ENCODE measurements around the gene RGS4. TPM values are rescaled to one million over a fixed set of nuclear protein-coding genes. Genes with fewer than 3 reads are reported as not detected.

The RGS4 gene
- total and polyA plus RNA-seq, 4 donors, result 0.43 to 6.4 (median 1.2) TPM

DNA sequence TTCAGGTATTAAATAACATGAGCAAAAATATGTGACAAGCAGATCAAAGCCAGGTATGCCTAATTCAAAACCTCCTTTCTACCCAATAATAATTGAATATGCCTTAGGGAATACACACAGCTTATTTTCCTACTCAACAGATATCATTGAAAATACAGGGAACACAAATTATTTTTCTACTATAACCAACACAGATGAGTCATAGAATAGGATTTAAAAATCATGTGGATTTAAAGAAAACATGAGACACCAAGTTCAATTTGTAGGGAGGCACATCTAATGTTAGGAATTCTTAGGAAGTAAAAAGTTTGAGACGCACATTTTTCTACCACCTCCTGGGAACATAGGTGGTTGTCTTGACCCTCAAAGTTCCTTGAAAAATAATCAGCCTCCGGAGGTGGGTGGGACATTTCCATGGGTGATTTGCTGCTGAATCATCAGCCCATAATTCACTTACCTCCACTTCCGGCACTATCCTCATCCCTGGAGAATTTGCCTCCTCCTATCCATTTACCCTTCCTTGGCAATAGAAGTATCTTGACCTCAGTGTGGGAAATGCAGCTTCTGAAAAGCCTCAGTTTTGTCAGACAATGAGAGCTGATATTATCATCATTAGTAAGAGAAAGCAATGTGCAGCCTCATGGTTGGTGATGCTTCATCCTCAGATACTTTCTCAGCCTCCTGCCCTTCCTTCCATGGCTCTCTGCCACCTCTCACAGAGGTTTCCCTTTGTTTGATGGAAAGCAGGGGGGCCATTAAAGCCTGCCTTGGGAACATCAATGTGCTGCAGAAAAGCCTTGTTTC, 33.5 kb upstream of the RGS4 start:
- no peak overlapping the region for H3K4me3 ChIP-seq
- no peaks in the 10 kb centered on the region for H3K4me1 ChIP-seq (ENCODE audit: control insufficient read depth in 5 of 5, insufficient read depth in 5 of 5, low read length in 5 of 5)
- no peaks in the 10 kb centered on the region for H3K36me3 ChIP-seq (ENCODE audit: control insufficient read depth in 4 of 4, insufficient read depth in 4 of 4, low read length in 4 of 4)
- peaks cover 0 to 2% (median 0%) of the 10 kb centered on the region in 3 donors for H3K27me3 ChIP-seq (ENCODE audit: control insufficient read depth in 3 of 3, insufficient read depth in 3 of 3, low read length in 2 of 3)
- no peak overlapping the region for H3K9ac ChIP-seq (ENCODE audit: insufficient read depth in 1 of 2, low read length in 2 of 2)
- no peaks in the 10 kb centered on the region for H3K9me3 ChIP-seq (ENCODE audit: control insufficient read depth in 4 of 4, insufficient read depth in 3 of 4, low read length in 3 of 4)
- WGBS, 2 donors, result 72 to 84% methylated on average over 3 of the region's 3 CpGs
- no peak for ATAC-seq (ENCODE audit: insufficient read depth, low FRiP score)
- TF ChIP-seq, protein P1, sequence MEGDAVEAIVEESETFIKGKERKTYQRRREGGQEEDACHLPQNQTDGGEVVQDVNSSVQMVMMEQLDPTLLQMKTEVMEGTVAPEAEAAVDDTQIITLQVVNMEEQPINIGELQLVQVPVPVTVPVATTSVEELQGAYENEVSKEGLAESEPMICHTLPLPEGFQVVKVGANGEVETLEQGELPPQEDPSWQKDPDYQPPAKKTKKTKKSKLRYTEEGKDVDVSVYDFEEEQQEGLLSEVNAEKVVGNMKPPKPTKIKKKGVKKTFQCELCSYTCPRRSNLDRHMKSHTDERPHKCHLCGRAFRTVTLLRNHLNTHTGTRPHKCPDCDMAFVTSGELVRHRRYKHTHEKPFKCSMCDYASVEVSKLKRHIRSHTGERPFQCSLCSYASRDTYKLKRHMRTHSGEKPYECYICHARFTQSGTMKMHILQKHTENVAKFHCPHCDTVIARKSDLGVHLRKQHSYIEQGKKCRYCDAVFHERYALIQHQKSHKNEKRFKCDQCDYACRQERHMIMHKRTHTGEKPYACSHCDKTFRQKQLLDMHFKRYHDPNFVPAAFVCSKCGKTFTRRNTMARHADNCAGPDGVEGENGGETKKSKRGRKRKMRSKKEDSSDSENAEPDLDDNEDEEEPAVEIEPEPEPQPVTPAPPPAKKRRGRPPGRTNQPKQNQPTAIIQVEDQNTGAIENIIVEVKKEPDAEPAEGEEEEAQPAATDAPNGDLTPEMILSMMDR (IDR thresholded peaks at IDR 0.05; ENCODE audit: control extremely low read depth, extremely low read depth), result no peak
- no peak overlapping the region for H3K27ac ChIP-seq (ENCODE audit: low read depth in 1 of 2, low read length in 1 of 2)
- no peak for DNase-seq

DNA sequence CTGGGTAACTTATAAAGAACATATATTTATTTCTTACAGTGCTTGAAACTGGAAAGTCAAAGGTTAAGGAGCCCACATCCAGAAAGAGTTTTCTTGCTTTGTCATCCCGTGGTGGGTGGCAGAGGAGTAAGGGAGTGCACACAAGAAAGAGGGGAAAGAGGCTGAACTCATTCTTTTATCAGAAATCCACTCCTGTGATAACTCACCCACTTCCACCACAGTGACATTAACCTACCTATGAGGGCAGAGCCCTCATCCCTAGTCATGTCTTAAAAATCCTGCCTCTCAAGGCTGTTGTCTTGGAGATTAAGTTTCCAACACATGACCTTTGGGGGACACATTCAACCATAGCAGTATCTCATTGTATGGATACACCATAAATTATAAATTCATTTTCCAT, 32.5 kb upstream of the RGS4 start:
- H3K27ac ChIP-seq (ENCODE audit: low read depth in 1 of 2, low read length in 1 of 2), result no peak overlapping the region
- 41 to 48% methylated on average over 1 of the region's 1 CpG for WGBS, 2 donors
- ATAC-seq (ENCODE audit: insufficient read depth, low FRiP score), result no peak
- TF ChIP-seq, protein P1 (IDR thresholded peaks at IDR 0.05; ENCODE audit: control extremely low read depth, extremely low read depth), result no peak
- H3K4me1 ChIP-seq (ENCODE audit: control insufficient read depth in 5 of 5, insufficient read depth in 5 of 5, low read length in 5 of 5), result no peaks in the 10 kb centered on the region
- DNase-seq, result no peak
- no peak overlapping the region for H3K4me3 ChIP-seq
- H3K27me3 ChIP-seq (ENCODE audit: control insufficient read depth in 3 of 3, insufficient read depth in 3 of 3, low read length in 2 of 3), result peaks cover 0 to 2% (median 0%) of the 10 kb centered on the region in 3 donors
- no peak overlapping the region for H3K9ac ChIP-seq (ENCODE audit: insufficient read depth in 1 of 2, low read length in 2 of 2)
- H3K36me3 ChIP-seq (ENCODE audit: control insufficient read depth in 4 of 4, insufficient read depth in 4 of 4, low read length in 4 of 4), result no peaks in the 10 kb centered on the region
- no peaks in the 10 kb centered on the region for H3K9me3 ChIP-seq (ENCODE audit: control insufficient read depth in 4 of 4, insufficient read depth in 3 of 4, low read length in 3 of 4)

DNA sequence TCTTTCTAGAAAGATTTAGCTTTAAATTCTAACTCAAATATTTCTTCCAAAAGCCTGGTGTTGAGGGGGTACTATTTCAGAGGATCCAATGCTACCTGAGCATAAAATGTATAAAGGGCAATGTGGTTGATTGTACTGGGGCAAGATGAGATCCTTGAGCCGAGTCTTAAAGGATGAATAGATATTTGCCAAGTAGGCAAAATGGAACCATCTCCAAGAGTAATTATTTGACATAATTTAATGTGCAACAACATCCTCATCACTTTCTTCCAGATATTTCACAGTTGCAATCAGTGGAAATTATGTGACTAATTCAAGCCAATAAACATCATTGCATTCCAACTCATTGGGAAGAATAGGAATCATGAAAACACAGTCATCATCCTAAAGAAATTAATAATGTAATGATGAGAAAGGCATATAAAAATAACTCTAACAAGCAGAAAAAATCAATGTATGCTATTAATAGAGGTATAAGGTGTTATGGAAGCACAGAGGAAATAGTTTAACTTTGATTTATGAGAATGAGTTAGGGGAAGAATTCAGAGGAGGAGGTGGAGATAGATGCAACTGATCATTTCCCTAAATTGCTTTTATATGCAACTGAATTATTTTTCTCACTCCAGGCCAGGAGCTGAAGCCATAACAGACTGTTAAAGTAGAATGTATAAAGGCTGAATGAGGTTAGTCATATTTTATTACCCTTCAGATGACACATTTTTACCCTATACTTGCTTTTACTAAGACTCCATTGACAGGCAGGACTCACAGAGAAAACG, 30.0 kb upstream of the RGS4 start:
- H3K9me3 ChIP-seq (ENCODE audit: control insufficient read depth in 4 of 4, insufficient read depth in 3 of 4, low read length in 3 of 4), result no peaks in the 10 kb centered on the region
- no peaks in the 10 kb centered on the region for H3K36me3 ChIP-seq (ENCODE audit: control insufficient read depth in 4 of 4, insufficient read depth in 4 of 4, low read length in 4 of 4)
- WGBS, 2 donors, result 73 to 87% methylated on average over 2 of the region's 2 CpGs
- TF ChIP-seq, protein P1 (IDR thresholded peaks at IDR 0.05; ENCODE audit: control extremely low read depth, extremely low read depth), result no peak
- ATAC-seq (ENCODE audit: insufficient read depth, low FRiP score), result no peak
- no peak overlapping the region for H3K9ac ChIP-seq (ENCODE audit: insufficient read depth in 1 of 2, low read length in 2 of 2)
- H3K27me3 ChIP-seq (ENCODE audit: control insufficient read depth in 3 of 3, insufficient read depth in 3 of 3, low read length in 2 of 3), result peaks cover 0 to 2% (median 0%) of the 10 kb centered on the region in 3 donors
- no peak overlapping the region for H3K27ac ChIP-seq (ENCODE audit: low read depth in 1 of 2, low read length in 1 of 2)
- H3K4me3 ChIP-seq, result no peak overlapping the region
- no peak for DNase-seq
- no peaks in the 10 kb centered on the region for H3K4me1 ChIP-seq (ENCODE audit: control insufficient read depth in 5 of 5, insufficient read depth in 5 of 5, low read length in 5 of 5)

All from lung (tissue), 12 donors.